HG03108 (cell line): ENCODE data around the gene LRP1.

Experiments used
- ATAC-seq: cut with Tn5 transposase; IDR thresholded peaks from one replicate; pipeline ENCODE4 v1.9.1; 2021; ENCODE audit warnings: moderate library complexity; ENCODE audit not compliant: unreplicated experiment

The LRP1 gene

GRCh38 chr12:57242691-57243454 lies 114.6 kb downstream of the LRP1 start:
- no peak for ATAC-seq

GRCh38 chr12:57243521-57244311 lies 115.4 kb downstream of the LRP1 start:
- ATAC-seq, result no peak

- ATAC-seq, result no peak
Measured at GRCh38 chr12:57244312-57244696, 116.0 kb downstream of the LRP1 start.

- no peak for ATAC-seq
Measured at GRCh38 chr12:57247041-57247440, 118.8 kb downstream of the LRP1 start.

GRCh38 chr12:57248934-57249742 lies 120.9 kb downstream of the LRP1 start:
- no peak for ATAC-seq

GRCh38 chr12:57250541-57250940 lies 122.3 kb downstream of the LRP1 start:
- no peak for ATAC-seq

- ATAC-seq, result no peak
Measured at GRCh38 chr12:57250956-57251355, 122.7 kb downstream of the LRP1 start, which contains the start of gene STAC3. TSS of gene STAC3 (minus strand) at chr12:57251187. CDS start at chr12:57249636, 1,551 bp downstream.

GRCh38 chr12:57254506-57255280 lies 126.4 kb downstream of the LRP1 start:
- no peak for ATAC-seq

GRCh38 chr12:57255916-57256315 lies 127.6 kb downstream of the LRP1 start:
- no peak for ATAC-seq

- ATAC-seq, result no peak
Measured at GRCh38 chr12:57258977-57259970, 131.0 kb downstream of the LRP1 start.

GRCh38 chr12:57260366-57260765 lies 132.1 kb downstream of the LRP1 start:
- no peak for ATAC-seq

GRCh38 chr12:57261428-57261865 lies 133.2 kb downstream of the LRP1 start:
- no peak for ATAC-seq

GRCh38 chr12:57262126-57262822 lies 134.0 kb downstream of the LRP1 start:
- ATAC-seq, result no peak
